ENCODE measurements around the gene SFXN5.
A peak's percentile ranks its signal among the peaks of the same experiment; 100 is the strongest.
"Not testable (repeated sequence)": the region's sequence is repeated elsewhere in the genome, so short reads cannot be mapped to it uniquely, and the experiment has no call there.

Gene SFXN5

DNA sequence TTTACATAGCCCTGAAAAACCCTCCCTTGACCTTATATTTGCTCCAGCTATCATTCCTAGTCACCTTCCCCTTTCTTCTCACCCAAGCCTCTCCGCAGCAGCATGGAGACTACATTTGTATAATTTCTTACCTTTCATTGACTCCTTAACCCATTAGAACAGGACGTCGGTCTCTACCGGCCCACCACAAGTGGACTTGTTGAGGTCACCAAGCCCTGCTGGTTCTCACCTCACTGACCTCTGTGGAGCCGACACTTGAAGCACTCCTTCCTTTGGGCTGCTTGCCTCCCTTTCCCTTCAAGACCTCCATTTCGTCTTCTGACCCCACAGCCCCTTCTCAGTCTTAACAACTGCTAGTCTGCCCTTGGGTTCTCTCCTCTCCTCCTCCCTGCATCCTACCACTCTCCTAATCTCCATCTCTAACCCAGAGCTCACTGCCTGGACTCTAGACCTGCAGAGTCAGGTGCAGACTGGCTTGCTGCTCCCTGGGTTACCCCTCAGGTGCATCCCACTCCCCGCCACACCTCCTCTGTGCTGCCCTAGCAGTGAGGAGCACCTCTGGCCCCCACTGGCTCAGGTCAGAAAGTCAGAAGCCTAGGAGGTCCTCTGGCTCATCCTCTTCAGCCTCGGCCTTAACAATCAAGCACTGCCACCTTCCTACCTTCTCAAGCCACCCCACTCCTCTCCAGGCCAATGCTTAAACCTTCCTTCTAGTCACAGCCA is 5.3 kb upstream of the SFXN5 start:
- DNase-seq, result no peak

DNA sequence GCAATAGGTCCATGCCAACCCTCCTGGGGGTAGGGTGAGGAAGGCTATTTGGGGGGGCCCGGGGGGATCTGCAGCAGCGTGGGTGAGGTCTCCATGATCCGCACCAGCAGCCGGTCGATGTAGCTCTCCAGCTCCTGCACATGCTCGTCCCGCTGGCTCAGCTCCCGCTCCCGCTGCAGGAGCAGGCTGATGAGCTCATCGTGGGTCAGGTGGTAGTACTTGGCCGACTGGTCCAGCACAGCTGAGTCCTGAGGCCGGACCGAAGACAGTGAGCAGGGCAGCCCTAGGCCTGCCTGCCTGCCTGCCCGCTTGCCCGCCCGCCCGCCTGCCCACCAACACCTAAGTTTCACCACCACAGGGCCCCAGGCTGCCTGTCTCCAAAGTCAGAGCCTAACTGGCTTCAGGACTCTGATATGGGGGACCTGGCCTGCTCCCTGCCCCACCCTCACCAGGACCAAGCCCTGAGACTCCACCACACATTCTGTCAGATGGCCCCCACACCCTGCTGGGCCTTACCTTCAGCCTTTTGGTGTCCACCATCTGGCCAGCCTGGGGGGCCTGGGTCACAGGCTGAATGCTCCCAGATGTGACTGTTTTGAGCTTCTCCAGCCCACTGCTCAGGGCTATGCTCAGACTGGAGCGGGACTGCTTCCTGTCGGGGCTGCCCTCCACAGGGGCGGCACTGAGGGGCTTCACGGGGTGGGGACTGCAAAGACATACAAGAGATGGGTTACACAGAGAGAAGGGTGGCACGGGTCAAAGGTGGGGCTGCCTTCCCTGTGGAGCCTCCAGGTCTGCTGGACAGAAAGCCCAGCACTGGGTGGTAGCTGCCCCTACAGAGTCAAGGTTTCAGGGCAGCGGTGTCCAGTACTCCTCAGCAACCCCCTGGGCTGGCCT is 4.2 kb upstream of the SFXN5 start:
- DNase-seq, result no peak

DNA sequence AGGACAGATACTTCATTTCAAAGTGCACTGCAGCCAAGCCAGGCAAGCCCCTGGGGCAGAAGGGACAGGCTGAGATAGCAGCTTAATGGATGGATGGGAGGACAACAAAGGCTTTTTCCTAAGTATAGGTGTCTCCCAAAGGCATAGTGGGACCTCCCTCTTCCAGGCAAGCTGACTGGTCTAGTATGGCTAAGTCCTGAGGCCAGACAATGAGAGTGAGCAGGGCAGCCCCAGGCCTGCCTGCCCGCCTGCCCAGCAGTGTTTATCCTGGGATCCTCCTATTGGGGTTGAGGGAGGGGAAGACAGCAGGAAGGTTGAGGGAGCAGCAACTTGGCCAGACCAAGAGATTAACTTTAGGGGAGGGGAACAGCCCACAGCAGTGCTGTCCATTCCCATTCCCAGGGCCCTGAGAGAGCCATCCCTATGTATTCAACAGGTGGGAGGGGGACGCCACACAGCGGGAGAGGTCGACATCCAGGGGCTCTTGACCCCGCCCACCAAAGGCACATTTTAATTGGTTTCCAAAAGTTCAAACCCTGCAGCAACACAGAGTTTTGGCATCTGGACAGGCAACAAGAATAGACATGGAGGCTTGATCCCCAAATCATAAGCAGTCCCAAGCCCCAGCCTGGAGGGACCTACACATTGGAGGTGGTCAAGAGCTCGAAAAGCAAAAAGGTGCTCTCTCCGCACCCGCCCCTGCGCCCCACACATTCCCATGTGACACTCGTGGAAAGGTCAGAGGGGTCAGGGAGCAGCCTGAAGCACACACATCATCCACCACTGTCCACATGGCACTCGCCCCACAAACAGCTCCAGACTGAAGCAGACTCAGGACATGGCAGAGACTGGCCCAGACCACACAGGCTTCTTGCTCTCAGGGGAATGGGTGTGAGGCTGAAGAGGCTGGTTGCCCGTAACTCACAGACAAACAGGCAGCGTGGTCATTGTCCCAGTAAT is 2.9 kb upstream of the SFXN5 start:
- no peak for DNase-seq

DNA sequence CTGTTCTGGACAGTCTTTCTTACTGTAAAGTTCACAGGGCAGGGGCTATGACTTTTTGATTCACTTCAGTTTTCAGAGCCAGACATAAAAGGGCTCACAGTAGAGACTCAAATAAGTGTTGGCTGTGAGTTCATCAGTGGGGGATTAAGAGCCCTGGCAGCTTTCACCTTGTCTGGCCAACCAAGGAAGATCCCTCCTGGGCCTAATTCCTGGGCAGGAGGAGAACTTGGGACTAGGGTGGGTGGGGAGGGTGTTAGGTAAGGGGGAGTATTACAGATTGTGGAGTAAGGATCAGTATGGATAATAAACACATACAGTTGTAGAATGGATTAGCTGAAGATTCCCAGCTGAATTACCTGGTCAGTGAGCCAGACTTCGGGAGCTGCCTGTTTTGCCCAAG is 904 bp upstream of the SFXN5 start:
- no peak for DNase-seq

DNA sequence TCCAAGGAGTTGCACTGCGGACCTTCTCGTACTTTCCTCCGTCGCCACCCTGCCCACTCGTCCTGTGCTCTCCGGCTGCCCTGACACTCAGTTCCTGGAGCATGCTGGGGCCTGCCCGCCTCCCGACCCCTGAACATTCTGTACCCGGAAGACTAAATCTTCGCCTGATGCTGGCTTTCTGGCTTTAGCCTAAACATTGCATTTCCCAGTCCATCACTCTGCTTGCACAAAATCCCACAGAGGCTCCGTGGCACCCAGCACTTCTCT is 550 bp upstream of the SFXN5 start:
- DNase-seq, result no peak

DNA sequence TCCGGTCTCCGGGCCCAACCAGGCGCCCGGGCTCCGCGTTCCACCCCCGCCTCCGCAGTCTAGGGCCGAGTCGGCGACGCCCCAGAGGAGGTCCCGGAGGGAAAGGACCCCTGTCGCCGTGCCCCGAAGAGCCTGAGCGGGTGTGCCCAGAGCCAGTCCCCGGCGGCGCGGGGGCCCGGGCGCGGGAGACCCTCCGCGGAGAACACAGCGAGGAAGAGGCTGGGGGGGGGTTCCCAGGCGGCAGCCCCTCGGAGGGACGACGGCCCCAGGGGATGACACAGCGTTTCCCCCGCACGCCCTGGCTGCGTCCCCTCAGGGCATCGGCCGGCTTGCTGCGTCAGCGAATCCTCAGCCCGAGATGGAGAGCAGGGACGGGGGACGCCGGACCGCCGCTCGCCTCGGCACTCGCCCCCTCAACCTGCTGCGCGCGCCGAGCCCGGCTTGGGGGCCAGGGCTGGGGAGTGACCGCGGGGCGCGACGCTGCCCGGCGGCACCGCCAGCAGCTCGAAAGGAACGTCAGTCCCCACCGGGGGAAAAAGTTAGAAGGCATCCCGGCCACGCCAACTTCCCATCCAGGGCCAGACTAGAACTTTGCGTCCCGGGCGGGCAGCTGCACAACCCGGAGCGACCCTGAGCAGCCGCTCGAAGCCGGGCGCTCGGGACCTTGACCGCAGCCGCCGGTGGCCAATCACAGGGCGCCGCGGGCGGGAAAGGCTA is 711 bp downstream of the SFXN5 start:
- peak in 3 of 5 donors; percentile 11 to 33 (median 23) for DNase-seq

DNA sequence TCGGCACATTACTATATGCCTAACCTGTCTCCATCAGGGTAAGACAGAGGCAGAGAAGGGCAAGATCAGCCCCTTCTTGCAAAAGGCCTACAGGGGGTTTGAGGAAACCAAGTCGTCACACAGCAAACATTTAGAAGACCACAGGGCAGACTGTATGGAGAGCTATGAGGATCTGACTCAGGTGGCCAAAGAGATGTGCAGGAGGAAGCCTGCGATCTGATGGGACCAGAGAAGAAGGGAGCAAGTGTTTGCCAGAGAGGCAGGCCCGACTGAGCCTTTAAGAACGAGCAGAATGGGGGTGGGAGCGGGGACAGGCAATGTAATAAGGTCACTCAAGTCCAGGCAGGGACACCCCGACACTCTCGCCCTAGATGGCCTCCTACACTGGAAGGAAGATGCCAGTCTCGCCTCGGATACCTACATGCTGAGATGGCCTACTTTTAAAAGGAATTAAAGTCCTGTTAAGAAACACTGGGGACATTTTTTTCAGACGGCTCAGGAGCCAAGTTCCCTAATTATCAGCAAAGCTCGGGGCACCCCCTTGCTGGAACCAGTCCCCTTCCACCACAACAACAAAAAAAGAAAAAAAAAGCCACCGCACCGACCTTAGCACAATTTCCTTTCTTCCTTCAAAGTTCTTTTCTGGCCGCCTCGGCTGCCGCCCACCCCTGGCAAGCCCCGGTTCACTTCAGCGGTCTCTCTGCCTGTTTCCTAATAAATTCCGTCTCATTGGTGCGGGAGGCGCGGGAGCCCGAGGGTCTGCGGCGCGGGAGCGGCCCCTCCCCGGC is 1.5 kb downstream of the SFXN5 start:
- DNase-seq, result no peak

DNA sequence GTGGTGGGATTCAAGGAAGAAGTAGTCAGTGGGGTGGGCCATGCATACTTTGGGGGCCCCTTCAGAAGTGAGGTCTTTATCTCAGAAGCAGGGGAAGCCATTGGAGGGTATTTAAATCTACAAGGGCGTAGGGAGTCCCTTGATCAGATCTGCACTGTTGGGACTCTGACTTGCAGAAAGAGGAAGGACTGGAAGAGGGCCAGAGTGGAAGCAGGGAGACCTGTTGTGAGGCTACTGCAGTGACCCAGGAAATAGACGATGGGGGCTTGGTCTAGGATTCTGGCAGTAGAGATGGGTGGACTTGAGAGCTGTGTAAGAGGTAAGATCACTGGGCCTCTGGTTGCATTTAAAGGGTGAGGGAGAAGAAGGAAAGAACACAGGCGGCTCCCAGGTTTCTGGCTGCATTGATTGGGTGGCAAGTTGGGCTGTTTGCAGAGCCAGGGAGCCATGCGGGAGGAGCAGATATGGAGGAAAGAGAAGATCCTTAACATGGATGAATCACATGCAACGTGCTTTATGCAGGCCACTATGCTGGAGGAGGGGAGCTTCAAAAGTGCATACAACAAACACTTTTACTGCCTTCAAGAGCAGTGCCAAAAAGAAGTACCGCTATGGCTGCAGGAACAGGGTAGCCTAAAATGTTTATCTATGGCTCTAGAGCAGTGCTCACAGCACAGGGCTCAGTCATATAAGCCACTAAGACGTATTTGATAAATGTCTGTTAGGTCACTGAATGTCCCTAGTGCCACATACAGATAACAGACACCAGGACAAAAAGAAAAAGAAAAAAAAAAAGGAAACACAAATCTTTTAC is 2.3 kb downstream of the SFXN5 start:
- DNase-seq, result no peak

DNA sequence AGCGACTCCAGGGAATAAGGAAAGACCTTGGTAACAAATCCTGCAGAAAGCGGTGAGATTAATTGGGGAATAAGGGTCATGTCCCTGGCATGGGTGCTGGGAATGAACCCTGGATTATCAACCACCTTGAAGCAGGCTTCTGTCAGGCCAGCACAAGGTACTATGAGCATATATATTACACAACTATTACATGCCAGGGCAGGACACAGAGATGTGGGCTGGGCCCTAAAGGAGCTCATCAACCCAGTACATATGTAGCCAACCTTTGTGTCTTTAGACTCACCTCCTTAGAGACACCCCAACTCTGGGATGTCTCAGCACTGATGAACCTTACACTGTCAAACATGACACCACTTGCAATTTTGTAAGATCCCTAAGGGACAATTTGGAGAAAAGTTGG is 3.4 kb downstream of the SFXN5 start:
- no peak for DNase-seq

DNA sequence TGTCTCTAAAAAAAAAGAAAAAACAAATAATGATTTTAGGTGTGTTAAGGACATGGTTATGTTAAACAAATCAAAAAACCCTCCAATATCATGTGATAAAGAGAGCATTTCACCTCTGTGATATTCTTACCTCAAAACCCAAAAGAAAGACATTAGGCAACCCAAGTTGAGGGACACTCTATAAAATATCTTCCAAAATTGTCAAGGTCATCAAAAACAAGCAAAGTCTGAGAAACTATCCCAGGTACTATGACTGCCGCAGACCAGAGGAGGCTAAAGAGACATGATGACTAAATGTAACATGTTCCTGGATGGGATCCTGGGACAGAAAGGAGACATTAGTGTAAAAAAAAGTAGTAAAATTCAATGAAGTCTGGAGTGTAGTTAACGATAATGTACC is 4.5 kb downstream of the SFXN5 start:
- DNase-seq, result no peak

DNA sequence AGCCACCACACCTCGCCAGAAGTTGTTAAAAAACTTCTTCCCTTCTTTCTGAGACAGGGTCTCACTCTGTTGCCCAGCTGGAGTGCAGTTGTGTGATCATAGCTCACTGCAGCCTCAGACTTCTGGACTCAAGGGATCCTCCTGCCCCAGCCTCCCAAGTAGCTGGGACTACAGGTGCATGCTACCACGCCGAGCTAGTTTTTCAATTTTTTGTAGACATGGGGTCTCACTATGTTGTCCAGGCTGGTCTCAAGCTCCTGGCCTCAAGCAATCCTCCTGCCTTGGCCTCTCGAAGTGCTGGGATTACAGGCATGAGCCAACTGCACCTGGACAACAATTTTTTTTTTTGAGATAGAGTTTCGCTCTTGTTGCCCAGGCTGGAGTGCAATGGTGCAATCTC is 6.4 kb downstream of the SFXN5 start:
- not testable (repeated sequence) for DNase-seq

DNA sequence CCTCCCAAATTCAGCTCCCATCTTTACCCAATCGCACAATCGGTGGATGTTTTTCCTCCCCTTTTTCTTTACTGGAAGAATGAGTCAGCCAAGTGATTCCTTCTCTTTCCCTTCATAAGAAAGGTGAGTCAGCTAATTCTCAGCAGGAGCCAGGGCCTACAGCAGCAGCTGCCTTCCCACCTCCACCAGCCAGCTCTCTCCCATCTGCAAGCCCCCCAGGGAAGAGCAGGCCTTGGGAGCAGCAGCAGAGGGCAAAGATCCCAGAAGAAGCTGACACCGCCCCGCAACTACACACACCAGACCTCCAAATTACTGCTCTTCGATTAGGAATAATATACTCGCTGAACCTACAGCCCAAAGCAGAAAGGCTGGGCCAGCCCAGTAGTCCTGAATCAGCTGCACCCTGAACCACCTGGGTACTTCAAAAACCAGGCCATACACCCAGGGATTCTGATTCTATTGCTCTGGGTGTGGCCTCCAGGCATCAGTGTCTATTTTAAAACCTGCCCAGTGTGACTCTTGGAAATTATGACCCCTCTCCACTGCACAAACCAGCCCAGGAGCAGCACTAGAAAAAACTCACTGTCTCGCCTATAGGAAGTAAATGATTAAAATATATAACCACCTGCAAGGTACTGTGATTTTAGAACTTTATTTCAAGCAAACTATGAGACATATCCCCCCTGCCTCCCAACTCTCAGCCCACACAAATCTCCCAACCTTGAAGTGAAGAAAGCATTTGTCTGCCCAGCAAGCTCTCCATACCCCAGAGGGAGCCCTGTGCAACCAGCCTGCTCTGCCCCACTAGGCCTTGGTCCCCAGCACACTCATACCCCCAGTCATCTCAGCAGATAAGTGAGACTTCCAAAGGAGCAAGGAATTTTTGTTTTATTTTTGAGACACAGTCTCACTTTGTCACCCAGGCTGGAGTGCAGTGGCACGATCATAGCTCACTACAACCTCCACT is 7.3 kb downstream of the SFXN5 start:
- DNase-seq, result no peak

DNA sequence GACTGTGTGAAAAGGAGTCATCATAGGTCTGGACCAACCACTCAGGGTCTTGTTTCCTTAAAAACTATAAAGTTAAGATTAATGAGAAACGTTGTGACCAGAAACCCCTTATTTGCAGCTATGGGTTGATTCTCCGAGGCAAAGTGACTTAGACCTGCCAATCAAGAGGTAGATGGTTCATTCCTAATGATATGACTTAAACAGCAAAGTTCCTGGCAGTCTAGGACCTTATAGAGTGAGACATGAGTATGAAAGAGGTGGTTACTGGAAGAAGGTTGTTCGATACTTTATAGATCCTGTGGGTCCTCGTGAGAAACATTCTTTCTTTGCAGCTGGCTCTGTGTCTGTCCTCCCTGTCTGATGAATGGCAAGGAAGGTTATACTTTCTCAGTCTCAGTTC is 8.0 kb downstream of the SFXN5 start:
- DNase-seq, result no peak

DNA sequence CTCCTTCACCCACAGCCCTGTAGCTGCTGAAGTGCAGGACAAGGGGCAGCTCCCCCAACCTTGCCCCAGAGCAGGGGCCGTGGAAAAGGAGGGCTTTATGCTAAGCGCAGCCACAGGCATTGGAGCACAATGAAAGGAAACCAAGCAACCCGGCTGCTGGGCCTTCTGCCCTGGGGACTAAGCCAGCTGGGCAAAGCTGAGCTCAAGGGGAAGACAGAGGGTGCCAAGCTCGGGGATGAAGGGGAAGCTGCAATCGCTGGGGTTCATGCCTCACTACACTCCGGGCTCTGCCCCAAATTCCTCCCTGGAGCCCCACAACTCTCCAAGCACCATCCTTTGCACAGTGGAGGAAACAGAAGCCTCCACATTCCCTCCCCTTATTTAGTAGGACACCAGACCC is 12.4 kb downstream of the SFXN5 start:
- DNase-seq, result no peak

DNA sequence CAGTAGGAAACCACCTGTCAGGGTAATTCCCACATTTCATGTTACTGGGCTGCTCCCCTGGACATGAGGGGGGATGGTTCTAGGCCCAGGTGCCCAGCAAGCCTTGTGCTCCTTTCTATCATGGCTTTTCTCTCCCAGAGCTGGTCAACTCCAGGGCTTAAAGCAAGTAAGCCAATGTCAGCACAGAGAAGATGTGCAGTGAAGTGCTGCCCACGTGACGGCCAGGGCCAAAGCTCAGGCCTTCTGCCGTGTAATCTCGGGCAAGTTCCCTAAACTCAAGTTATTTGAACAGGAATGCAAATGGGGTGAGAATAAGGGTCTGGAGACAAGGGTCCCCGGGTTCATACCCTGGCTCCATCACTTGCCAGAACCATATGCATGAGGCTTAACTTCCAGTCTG is 16.5 kb downstream of the SFXN5 start:
- no peak for DNase-seq

DNA sequence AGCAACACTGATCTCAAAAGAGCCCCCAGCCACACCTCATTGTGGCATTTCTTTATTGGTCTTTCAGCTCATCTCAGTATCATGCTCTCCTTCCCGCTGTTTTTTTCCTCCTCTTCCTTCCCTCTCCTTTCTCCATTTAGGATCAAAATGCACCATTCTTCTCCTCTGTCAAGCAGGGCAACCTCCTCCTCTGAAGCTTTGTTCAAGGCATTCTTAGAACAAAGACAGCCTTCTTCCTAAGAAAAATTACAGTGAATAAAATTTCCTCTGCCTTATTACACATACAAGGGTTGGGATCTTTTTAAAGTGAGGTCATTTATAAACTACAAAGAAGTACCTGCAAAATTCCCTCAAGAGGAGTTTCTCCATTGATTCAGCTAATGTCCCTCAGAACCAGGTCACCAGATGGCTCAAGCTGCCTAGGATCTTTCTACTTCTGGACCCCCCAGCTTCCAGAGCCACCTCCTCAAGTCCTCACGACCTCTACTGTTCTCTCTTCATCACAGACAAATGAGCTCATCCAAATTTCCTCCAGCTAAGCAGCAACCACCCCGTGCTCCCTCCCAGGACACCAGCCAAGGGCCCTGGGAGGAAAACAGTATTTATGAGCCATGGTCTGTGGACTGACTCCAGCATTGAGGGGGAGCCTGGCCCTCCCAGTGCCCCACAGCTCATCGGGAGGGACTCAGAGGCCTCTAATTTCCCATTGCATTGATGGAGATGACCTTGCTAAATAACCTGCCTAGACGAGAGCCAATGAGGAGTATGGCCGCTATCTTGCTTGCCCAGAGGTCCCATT is 18.0 kb downstream of the SFXN5 start:
- no peak for DNase-seq

DNA sequence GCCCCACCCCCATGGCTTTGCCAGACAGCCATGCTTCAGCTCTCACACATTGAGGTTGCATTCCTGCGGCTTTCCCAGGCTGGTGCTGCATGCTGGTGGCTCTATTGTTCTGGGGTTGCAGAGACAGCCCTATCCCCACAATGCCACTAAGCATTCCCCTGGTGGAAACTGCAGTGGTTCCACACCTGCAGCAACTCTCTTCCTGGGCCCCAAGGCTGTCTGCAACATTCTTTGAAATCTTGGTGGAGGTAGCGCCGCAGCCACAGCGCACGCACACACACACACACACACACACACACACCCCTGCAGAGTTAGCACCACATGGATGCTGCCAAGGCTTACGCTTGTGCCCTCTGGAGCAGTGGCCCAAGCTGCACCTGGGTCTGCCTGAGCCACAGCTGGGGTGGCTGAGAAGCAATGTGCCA is 21.4 kb downstream of the SFXN5 start:
- DNase-seq, result no peak

DNA sequence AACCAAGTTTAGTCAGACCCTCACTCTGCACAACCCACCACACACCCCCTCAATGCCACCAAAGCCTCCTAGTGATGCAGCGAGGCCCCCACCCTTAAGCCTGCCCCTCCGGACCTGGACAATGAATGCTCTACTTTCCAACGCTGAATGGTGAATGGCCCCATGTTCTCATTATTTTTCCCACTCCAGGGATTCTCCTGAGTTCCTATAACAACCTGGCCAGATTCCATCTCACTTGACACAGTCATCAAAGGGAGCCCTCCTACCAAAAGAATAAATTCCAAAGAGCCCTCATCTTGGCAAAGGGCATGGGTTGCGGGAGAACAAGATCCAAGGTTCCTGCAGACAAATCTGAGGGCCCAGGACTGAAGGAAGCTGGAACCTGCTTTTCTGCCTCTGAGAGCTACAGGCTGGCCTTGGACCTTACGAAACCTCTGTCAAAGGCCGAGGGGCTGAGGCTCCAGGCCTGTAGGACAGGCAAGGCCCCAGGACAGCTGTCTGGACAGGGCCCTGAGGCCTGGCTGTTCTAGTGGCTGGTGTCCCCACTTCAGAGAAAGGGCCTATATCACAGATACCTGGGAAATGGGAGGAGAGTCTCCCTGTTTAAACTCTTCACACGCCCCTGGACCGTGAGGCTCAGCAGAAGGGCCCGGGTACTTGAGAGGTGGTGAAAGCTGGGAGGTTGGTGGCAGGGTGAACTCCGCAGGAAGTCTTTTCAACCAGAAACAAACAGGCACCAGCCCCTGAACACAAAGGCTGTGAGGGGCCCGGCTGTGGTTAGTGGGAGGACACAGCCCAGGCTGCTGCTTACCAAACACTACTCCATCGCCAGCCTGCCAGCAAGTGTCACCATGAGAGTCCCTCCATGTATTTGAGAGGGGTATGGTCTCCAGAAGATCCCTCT is 27.3 kb downstream of the SFXN5 start:
- no peak for DNase-seq
